Ovary (tissue), 3 donors: ENCODE data around the gene PTPRN2.

ENCODE experiments used
- POLR2A ChIP-seq: fragments of 450-650 bp; IDR thresholded peaks from one replicate; pipeline ENCODE4 v1.6.1; 2017; ENCODE audit warnings: antibody characterized with exemption, mild to moderate bottlenecking, moderate library complexity
- TF ChIP-seq, protein P1 (sequence below), 3 donors: fragments of 450-650 bp in 2 of 3; fragments of 200-600 bp in 1 of 3; IDR thresholded peaks; one replicate each; pipeline versions ENCODE4 v1.5.1 to v1.8.0; 2016 to 2022; ENCODE audit warnings: antibody characterized with exemption in 3 of 3, mild to moderate bottlenecking in 1 of 3
- donor health status: DM: no; HTN: no; CAD: no.

DNA sequence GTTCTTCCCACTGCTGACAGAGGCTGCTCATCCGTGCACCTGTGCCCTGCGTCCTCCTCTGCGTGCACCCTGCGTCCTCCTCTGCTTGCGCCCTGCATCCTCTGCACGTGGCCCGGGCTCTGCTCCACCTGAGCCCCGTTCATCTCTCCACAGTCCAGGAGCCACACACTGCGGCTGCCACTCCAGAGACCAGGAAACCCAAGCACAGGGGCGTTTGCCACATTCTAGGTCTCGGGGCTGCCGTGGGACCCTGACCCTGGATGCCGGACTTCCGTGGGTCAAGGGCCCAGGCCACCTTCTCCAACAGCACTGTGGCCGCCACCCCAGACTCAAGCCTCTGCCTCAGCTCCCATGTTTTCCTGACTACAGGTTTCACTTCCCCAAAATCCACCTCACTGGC lies 460.4 kb downstream of the PTPRN2 start:
- no peak for TF ChIP-seq POLR2A
- TF ChIP-seq, protein P1, sequence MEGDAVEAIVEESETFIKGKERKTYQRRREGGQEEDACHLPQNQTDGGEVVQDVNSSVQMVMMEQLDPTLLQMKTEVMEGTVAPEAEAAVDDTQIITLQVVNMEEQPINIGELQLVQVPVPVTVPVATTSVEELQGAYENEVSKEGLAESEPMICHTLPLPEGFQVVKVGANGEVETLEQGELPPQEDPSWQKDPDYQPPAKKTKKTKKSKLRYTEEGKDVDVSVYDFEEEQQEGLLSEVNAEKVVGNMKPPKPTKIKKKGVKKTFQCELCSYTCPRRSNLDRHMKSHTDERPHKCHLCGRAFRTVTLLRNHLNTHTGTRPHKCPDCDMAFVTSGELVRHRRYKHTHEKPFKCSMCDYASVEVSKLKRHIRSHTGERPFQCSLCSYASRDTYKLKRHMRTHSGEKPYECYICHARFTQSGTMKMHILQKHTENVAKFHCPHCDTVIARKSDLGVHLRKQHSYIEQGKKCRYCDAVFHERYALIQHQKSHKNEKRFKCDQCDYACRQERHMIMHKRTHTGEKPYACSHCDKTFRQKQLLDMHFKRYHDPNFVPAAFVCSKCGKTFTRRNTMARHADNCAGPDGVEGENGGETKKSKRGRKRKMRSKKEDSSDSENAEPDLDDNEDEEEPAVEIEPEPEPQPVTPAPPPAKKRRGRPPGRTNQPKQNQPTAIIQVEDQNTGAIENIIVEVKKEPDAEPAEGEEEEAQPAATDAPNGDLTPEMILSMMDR (IDR thresholded peaks at IDR 0.05): no peak
